GM21390 (cell line): Measurements from ENCODE around the gene MKRN3.

ENCODE experiments used
- ATAC-seq: cut with Tn5 transposase; IDR thresholded peaks from one replicate; pipeline ENCODE4 v1.9.1; 2021; ENCODE audit not compliant: unreplicated experiment

The MKRN3 gene

GRCh38 chr15:23565395-23566070 is at the start of gene MKRN3:
Gene MKRN3 (plus strand): TSS chr15:23565674. CDS start chr15:23565783, 109 bp downstream.
- ATAC-seq, result no peak

GRCh38 chr15:23516866-23517265 is 48.6 kb upstream of the MKRN3 start:
- no peak for ATAC-seq

GRCh38 chr15:23518104-23518503 is 47.4 kb upstream of the MKRN3 start:
- ATAC-seq, result no peak

GRCh38 chr15:23524816-23525215 is 40.7 kb upstream of the MKRN3 start:
- ATAC-seq, result no peak

- ATAC-seq, result no peak
These were observed 35.6 kb upstream of the MKRN3 start for GRCh38 chr15:23529891-23530290.

- ATAC-seq, result no peak
These were observed 33.5 kb upstream of the MKRN3 start for GRCh38 chr15:23532024-23532423.

- no peak for ATAC-seq
These were observed 28.8 kb upstream of the MKRN3 start for GRCh38 chr15:23536659-23537058.

- ATAC-seq, result no peak
These were observed 26.8 kb upstream of the MKRN3 start for GRCh38 chr15:23538648-23539047.

GRCh38 chr15:23539892-23540291 is 25.6 kb upstream of the MKRN3 start:
- ATAC-seq, result no peak

GRCh38 chr15:23546158-23546557 is 19.3 kb upstream of the MKRN3 start:
- ATAC-seq, result no peak

- ATAC-seq, result no peak
These were observed 17.4 kb upstream of the MKRN3 start for GRCh38 chr15:23548071-23548470.

GRCh38 chr15:23561914-23562313 is 3.6 kb upstream of the MKRN3 start:
- ATAC-seq, result no peak

- ATAC-seq, result no peak
These were observed 566 bp upstream of the MKRN3 start for GRCh38 chr15:23564821-23565394.

- no peak for ATAC-seq
These were observed 639 bp downstream of the MKRN3 start for GRCh38 chr15:23566071-23566554.

GRCh38 chr15:23566651-23567050 is 1.2 kb downstream of the MKRN3 start:
- ATAC-seq, result no peak

- no peak for ATAC-seq
These were observed 2.4 kb downstream of the MKRN3 start for GRCh38 chr15:23567921-23568320.

- ATAC-seq, result no peak
These were observed 3.9 kb downstream of the MKRN3 start for GRCh38 chr15:23569151-23569925.

- no peak for ATAC-seq
These were observed 5.0 kb downstream of the MKRN3 start for GRCh38 chr15:23570486-23570885.

GRCh38 chr15:23572844-23573243 is 7.4 kb downstream of the MKRN3 start:
- ATAC-seq, result no peak

- ATAC-seq, result no peak
These were observed 9.3 kb downstream of the MKRN3 start for GRCh38 chr15:23574742-23575141.

- ATAC-seq, result no peak
These were observed 10.6 kb downstream of the MKRN3 start for GRCh38 chr15:23576061-23576460.
